GM18505 (cell line): ENCODE data around the gene TAAR1.
"Not testable (repeated sequence)": the region's sequence is repeated elsewhere in the genome, so short reads cannot be mapped to it uniquely, and the experiment has no call there.

Source experiments
- ATAC-seq: cut with Tn5 transposase; IDR thresholded peaks from one replicate; pipeline ENCODE4 v1.9.1; 2021; ENCODE audit not compliant: unreplicated experiment
- POLR2A ChIP-seq: IDR thresholded peaks from 4 replicates; pipeline ENCODE4 v1.6.1; 2011; ENCODE audit warnings: borderline replicate concordance; ENCODE audit not compliant: insufficient read depth, insufficient read length; ENCODE audit errors: extremely low read depth

The TAAR1 gene, protein sequence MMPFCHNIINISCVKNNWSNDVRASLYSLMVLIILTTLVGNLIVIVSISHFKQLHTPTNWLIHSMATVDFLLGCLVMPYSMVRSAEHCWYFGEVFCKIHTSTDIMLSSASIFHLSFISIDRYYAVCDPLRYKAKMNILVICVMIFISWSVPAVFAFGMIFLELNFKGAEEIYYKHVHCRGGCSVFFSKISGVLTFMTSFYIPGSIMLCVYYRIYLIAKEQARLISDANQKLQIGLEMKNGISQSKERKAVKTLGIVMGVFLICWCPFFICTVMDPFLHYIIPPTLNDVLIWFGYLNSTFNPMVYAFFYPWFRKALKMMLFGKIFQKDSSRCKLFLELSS

GRCh38 chr6:132659082-132659481, at the start of gene TAAR1:
TSS of gene TAAR1 (minus strand) at chr6:132659182. CDS start at chr6:132646003, 13,179 bp downstream.
- TF ChIP-seq POLR2A = no peak
- ATAC-seq = no peak

DNA sequence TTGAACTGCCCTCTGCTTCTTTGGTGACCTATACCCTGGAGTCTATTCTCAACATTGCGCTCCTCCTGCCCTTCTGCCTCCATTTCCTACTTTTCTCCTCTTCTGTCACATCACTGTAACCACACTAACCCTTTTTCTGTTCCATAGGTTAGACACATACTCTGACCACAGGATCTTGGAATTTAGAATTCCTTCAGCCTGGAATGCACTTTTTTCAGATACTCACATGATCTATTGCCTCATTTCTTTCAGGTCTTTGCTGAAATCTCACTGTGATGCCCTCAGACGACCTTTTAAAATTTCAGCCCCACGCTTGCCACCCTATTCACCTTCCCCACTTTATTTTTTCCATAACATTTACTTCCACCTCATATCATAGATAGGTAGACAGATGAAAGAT, 49.8 kb upstream of the TAAR1 start:
- TF ChIP-seq POLR2A = no peak

DNA sequence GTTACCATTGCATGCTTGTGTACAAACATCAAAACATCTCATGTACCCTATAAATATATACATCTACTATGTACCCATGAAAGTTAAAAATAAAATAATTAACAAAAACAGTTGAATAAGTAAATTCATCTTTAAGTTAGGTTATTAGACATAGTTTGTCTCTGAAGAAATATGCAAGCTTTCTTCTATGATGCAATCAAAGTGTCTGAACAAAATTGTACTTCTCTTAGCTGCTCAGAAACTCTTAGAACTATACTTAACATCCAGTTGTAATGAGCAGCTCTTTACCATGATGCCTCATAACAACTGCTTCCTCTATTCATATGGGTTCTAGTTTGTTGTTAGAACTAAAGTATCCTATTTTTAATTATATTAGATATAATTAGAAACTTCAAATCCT, 49.0 kb upstream of the TAAR1 start:
- ATAC-seq = no peak
- TF ChIP-seq POLR2A = no peak

More for the DNA sequence above, 49.8 kb upstream of the TAAR1 start:
- no peak for ATAC-seq

DNA sequence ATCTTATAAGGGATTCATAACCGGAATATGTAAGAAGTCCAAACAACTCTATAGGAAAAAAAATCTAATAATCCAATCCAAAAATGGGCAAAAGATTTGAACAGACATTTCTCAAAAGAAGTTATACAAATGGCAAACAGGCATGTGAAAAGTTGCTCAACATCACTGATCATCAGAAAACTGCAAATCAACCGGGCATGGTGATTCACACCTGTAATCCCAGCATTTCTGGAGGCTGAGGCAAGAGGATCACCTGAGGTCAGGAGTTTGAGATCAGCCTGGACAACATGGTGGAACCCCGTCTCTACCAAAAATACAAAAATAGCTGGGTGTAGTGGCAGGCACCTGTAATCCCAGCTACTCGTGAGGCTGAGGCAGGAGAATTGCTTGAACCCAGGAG, 47.8 kb upstream of the TAAR1 start:
- not testable (repeated sequence) for ATAC-seq

DNA sequence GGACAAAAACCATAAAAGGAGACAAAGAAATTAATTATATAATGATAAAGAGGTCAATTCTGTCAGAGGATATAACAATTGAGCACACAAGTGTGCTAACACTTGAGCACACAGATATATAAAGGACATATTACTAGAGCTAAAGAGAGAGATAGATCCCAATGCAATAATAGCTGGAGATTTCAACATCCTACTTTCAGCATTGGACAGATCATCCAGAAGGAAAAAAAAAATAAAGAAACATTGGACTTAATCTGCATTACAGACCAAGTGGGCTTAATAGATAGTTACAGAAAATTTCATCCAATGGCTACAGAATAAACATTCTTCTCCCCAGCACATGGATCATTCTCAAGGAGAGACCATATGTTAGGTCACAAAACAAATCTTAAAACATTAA, 45.0 kb upstream of the TAAR1 start:
- TF ChIP-seq POLR2A = no peak
- ATAC-seq = no peak

GRCh38 chr6:132698608-132699007, 39.6 kb upstream of the TAAR1 start:
- peak; percentile 94 for ATAC-seq
- TF ChIP-seq POLR2A = no peak

- TF ChIP-seq POLR2A = no peak
- no peak for ATAC-seq
Measured at GRCh38 chr6:132695773-132696172, 36.8 kb upstream of the TAAR1 start.

GRCh38 chr6:132693478-132693877, 34.5 kb upstream of the TAAR1 start:
- TF ChIP-seq POLR2A = no peak
- ATAC-seq = no peak

DNA sequence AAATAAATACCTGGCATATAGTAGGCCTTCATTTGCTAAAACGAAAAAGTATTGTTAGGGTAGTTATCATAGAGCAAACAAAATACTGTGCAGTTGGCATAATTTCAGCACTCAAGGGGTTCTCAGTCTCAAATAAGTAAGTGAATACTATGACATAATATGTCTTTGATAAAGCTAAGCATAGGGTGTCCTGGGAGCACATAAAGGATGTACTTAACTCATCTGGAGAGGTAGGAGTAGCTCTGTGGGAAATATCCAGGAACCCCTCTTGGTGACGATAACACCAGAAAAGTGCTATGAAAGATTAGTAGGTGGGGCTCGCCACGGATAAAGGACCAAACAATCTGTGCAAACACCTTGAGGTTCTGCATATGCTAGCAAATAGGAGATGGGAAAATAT, 31.7 kb upstream of the TAAR1 start:
- TF ChIP-seq POLR2A = no peak
- no peak for ATAC-seq

DNA sequence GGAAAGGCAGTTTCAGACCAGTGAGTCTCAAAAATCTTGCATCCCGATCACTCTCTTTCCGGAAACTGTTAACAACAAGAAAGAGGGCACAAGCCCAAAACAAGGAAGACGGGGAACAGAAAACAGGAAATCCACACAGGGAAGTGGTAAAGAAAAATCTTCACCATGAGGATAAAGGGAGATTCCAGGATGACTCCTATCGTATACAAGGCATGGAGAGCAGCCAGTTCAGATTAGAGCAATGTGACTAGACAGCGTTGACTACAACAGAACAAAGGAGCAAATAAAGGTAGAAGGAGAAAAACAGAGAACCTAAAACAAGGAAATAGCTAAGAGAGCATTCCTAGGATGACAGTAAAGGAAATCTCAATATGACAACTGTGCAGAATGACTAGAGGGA, 28.3 kb upstream of the TAAR1 start:
- no peak for ATAC-seq
- no peak for TF ChIP-seq POLR2A

GRCh38 chr6:132686531-132686930, 27.5 kb upstream of the TAAR1 start:
- no peak for ATAC-seq
- TF ChIP-seq POLR2A = no peak

- TF ChIP-seq POLR2A = no peak
- ATAC-seq = no peak
Measured at GRCh38 chr6:132685009-132685408, 26.0 kb upstream of the TAAR1 start.

DNA sequence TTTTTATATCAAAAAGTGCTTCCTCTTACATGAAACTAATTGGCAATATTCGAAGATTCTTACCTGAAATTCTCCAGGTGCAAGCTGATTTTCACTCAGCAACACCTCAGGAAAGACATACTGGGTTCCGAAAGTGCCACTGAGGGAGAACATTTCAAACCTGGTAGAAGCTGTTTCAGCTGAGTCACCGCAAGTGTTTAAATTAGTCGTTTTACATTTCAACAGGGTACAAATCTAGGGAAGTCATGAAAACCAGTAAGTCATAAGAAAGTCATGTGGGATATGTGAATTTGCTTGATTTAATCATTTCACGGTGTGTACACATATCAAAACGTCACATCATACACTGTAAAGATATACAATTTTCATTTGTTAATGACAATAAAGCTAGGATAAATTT, 25.3 kb upstream of the TAAR1 start:
- TF ChIP-seq POLR2A = no peak
- no peak for ATAC-seq

DNA sequence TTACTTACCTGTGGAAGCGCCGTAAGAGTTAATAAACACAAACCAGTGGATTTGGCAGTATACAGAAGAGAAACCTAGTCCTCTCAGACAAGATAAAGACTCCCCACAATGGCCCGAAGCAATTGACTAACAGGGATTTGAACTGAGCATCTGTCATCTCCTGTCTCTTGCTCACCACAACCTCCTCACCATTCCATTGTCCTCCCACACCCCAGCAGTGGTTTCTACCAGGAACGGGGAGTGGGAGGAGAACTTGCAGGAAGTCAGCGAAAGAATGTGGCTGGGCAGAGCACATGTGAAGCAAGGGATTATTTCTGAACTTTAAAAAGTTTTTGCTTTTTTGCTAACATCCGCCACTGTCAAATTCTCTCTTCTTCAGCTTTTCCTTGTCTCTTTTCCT, 24.6 kb upstream of the TAAR1 start:
- no peak for TF ChIP-seq POLR2A
- ATAC-seq = no peak

GRCh38 chr6:132679094-132679493, 20.1 kb upstream of the TAAR1 start:
- ATAC-seq = not testable (repeated sequence)
